ENCODE data around the gene BEST4.
"Not testable (repeated sequence)": the region's sequence is repeated elsewhere in the genome, so short reads cannot be mapped to it uniquely, and the experiment has no call there.

BEST4 gene

GRCh38 chr1:44775930-44776729, 11.8 kb downstream of the BEST4 start:
- H3K36me3 ChIP-seq (replicated peaks in 1 of 2; ENCODE audit: control insufficient read depth in 2 of 2, insufficient read depth in 2 of 2, low read length in 2 of 2), result peaks cover 29 to 52% of the 10 kb centered on the region in 2 donors
- H2BK5ac ChIP-seq (ENCODE audit: low read length), result no peak overlapping the region
- H3K4me1 ChIP-seq (ENCODE audit: control insufficient read depth in 2 of 2, insufficient read depth in 1 of 2, low read depth in 1 of 2, low read length in 2 of 2), result peaks cover 9 to 12% of the 10 kb centered on the region in 2 donors
- no peak overlapping the region for H4K91ac ChIP-seq (ENCODE audit: low read depth, low read length, poor library complexity)
- no peaks in the 10 kb centered on the region for H3K9me3 ChIP-seq (replicated peaks in 1 of 2; ENCODE audit: control insufficient read depth in 2 of 2, insufficient read depth in 1 of 2, low read depth in 1 of 2, low read length in 2 of 2)
- no peak overlapping the region for H2BK12ac ChIP-seq (ENCODE audit: low read length)
- H3K14ac ChIP-seq (ENCODE audit: low read length), result peak overlapping the region; percentile 61
- peak overlapping the region; percentile 77 to 95 for H3K4me3 ChIP-seq (ENCODE audit: low read length in 2 of 2)
- peak overlapping the region; percentile 98 for H3K18ac ChIP-seq (ENCODE audit: low read length)
- H3K9ac ChIP-seq (ENCODE audit: low read depth, low read length, poor library complexity), result peak overlapping the region; percentile 99
- H3K23ac ChIP-seq (ENCODE audit: low read depth, low read length, poor library complexity), result peak overlapping the region; percentile 50
- no peak overlapping the region for H4K8ac ChIP-seq (ENCODE audit: low read depth, low read length)
- H3K4me2 ChIP-seq (ENCODE audit: insufficient read depth, low read length, poor library complexity, severe bottlenecking), result peak overlapping the region; percentile 85
- H2BK15ac ChIP-seq (ENCODE audit: low read length), result no peak overlapping the region
- no CpG with 5 or more reads among the region's 36 CpGs for WGBS, 2 donors (ENCODE audit: extremely low coverage in 2 of 2, insufficient read length in 2 of 2, insufficient replicate concordance in 1 of 2)
- peak overlapping the region; percentile 86 for H2AK5ac ChIP-seq (ENCODE audit: low read depth, low read length)
- no peak for DNase-seq (ENCODE audit: low spot score)
- H2AFZ ChIP-seq (ENCODE audit: low read length), result peak overlapping the region; percentile 82
- peak overlapping the region; percentile 81 for H3K27ac ChIP-seq (replicated peaks; ENCODE audit: low read length)
- H3K79me1 ChIP-seq (ENCODE audit: low read depth, low read length), result peaks cover 9% of the 10 kb centered on the region
- H2BK120ac ChIP-seq (ENCODE audit: low read depth, low read length), result no peak overlapping the region
- no peak overlapping the region for H3K4ac ChIP-seq (ENCODE audit: low read length)
- H3K27me3 ChIP-seq (ENCODE audit: control insufficient read depth in 3 of 3, insufficient read depth in 3 of 3, low read depth in 1 of 3, low read length in 3 of 3), result no peaks in the 10 kb centered on the region

- Histone ChIP-seq H3K18ac (ENCODE audit: low read length) (peak within 1 kb of the TSS; percentile 98), H3K14ac (ENCODE audit: low read length) (peak within 1 kb of the TSS; percentile 61), H3K27ac (replicated peaks; ENCODE audit: low read length) (peak within 1 kb of the TSS; percentile 81), H3K9ac (ENCODE audit: low read depth, low read length, poor library complexity) (peak within 1 kb of the TSS; percentile 99), H3K4ac (ENCODE audit: low read length) (no peak within 1 kb of the TSS), H4K8ac (ENCODE audit: low read depth, low read length) (no peak within 1 kb of the TSS), H3K9me3 (replicated peaks in 1 of 2; ENCODE audit: control insufficient read depth in 2 of 2, insufficient read depth in 1 of 2, low read depth in 1 of 2, low read length in 2 of 2) (no peaks in the 10 kb centered on the region), H3K23ac (ENCODE audit: low read depth, low read length, poor library complexity) (peak within 1 kb of the TSS; percentile 92), H3K4me3 (ENCODE audit: low read length in 2 of 2) (peak within 1 kb of the TSS; percentile 77 to 95), H4K91ac (ENCODE audit: low read depth, low read length, poor library complexity) (no peak within 1 kb of the TSS), H2BK120ac (ENCODE audit: low read depth, low read length) (no peak within 1 kb of the TSS), H2AFZ (ENCODE audit: low read length) (peak within 1 kb of the TSS; percentile 82), H3K27me3 (ENCODE audit: control insufficient read depth in 3 of 3, insufficient read depth in 3 of 3, low read depth in 1 of 3, low read length in 3 of 3) (no peaks in the 10 kb centered on the region), H3K79me1 (ENCODE audit: low read depth, low read length) (peaks cover 9% of the 10 kb centered on the region), H3K4me2 (ENCODE audit: insufficient read depth, low read length, poor library complexity, severe bottlenecking) (peak within 1 kb of the TSS; percentile 85), H2BK15ac (ENCODE audit: low read length) (no peak within 1 kb of the TSS), H2AK5ac (ENCODE audit: low read depth, low read length) (peak within 1 kb of the TSS; percentile 86), H2BK12ac (ENCODE audit: low read length) (no peak within 1 kb of the TSS), H2BK5ac (ENCODE audit: low read length) (no peak within 1 kb of the TSS), H3K36me3 (replicated peaks in 1 of 2; ENCODE audit: control insufficient read depth in 2 of 2, insufficient read depth in 2 of 2, low read length in 2 of 2) (peaks cover 24 to 44% of the 10 kb centered on the region in 2 donors), H3K4me1 (ENCODE audit: control insufficient read depth in 2 of 2, insufficient read depth in 1 of 2, low read depth in 1 of 2, low read length in 2 of 2) (peaks cover 9 to 12% of the 10 kb centered on the region in 2 donors)
- no CpG with 5 or more reads among the region's 65 CpGs for WGBS, 2 donors (ENCODE audit: extremely low coverage in 2 of 2, insufficient read length in 2 of 2, insufficient replicate concordance in 1 of 2)
- peak; percentile 94 for DNase-seq (ENCODE audit: low spot score)
Observed at GRCh38 chr1:44775078-44775929, 12.7 kb downstream of the BEST4 start, which contains the start of gene RPS8. Gene RPS8 (plus strand): TSS chr1:44775540. CDS start chr1:44775597, 57 bp downstream.

- H3K4me3 ChIP-seq (ENCODE audit: low read length in 2 of 2); H3K4me2 ChIP-seq (ENCODE audit: insufficient read depth, low read length, poor library complexity, severe bottlenecking); H2AFZ ChIP-seq (ENCODE audit: low read length); H3K18ac ChIP-seq (ENCODE audit: low read length); H3K14ac ChIP-seq (ENCODE audit: low read length); H4K91ac ChIP-seq (ENCODE audit: low read depth, low read length, poor library complexity); H2BK12ac ChIP-seq (ENCODE audit: low read length); H3K27ac ChIP-seq (replicated peaks; ENCODE audit: low read length); H2BK5ac ChIP-seq (ENCODE audit: low read length); H2BK15ac ChIP-seq (ENCODE audit: low read length); H4K8ac ChIP-seq (ENCODE audit: low read depth, low read length); H3K23ac ChIP-seq (ENCODE audit: low read depth, low read length, poor library complexity); H3K9ac ChIP-seq (ENCODE audit: low read depth, low read length, poor library complexity); H3K9me3 ChIP-seq (replicated peaks in 1 of 2; ENCODE audit: control insufficient read depth in 2 of 2, insufficient read depth in 1 of 2, low read depth in 1 of 2, low read length in 2 of 2); H3K4ac ChIP-seq (ENCODE audit: low read length); DNase-seq (ENCODE audit: low spot score); H3K27me3 ChIP-seq (ENCODE audit: control insufficient read depth in 3 of 3, insufficient read depth in 3 of 3, low read depth in 1 of 3, low read length in 3 of 3); H3K4me1 ChIP-seq (ENCODE audit: control insufficient read depth in 2 of 2, insufficient read depth in 1 of 2, low read depth in 1 of 2, low read length in 2 of 2); H2AK5ac ChIP-seq (ENCODE audit: low read depth, low read length); H3K79me1 ChIP-seq (ENCODE audit: low read depth, low read length); H2BK120ac ChIP-seq (ENCODE audit: low read depth, low read length): not testable (repeated sequence)
- H3K36me3 ChIP-seq (replicated peaks in 1 of 2; ENCODE audit: control insufficient read depth in 2 of 2, insufficient read depth in 2 of 2, low read length in 2 of 2), result peaks cover 31 to 66% of the 10 kb centered on the region in 2 donors
- no CpG with 5 or more reads among the region's 6 CpGs for WGBS, 2 donors (ENCODE audit: extremely low coverage in 2 of 2, insufficient read length in 2 of 2, insufficient replicate concordance in 1 of 2)
Observed at GRCh38 chr1:44766421-44766820, 21.5 kb downstream of the BEST4 start.

- Histone ChIP-seq H3K9me3 (replicated peaks in 1 of 2; ENCODE audit: control insufficient read depth in 2 of 2, insufficient read depth in 1 of 2, low read depth in 1 of 2, low read length in 2 of 2) (peaks cover 0 to 7% of the 10 kb centered on the region in 2 donors), H3K18ac (ENCODE audit: low read length) (no peak overlapping the region), H2BK12ac (ENCODE audit: low read length) (no peak overlapping the region), H4K91ac (ENCODE audit: low read depth, low read length, poor library complexity) (no peak overlapping the region), H3K27me3 (ENCODE audit: control insufficient read depth in 3 of 3, insufficient read depth in 3 of 3, low read depth in 1 of 3, low read length in 3 of 3) (no peaks in the 10 kb centered on the region), H3K23ac (ENCODE audit: low read depth, low read length, poor library complexity) (no peak overlapping the region), H3K36me3 (replicated peaks in 1 of 2; ENCODE audit: control insufficient read depth in 2 of 2, insufficient read depth in 2 of 2, low read length in 2 of 2) (peaks cover 61 to 100% of the 10 kb centered on the region in 2 donors), H3K4me2 (ENCODE audit: insufficient read depth, low read length, poor library complexity, severe bottlenecking) (no peak overlapping the region), H3K27ac (replicated peaks; ENCODE audit: low read length) (no peak overlapping the region), H2BK5ac (ENCODE audit: low read length) (no peak overlapping the region), H3K4me3 (ENCODE audit: low read length in 2 of 2) (no peak overlapping the region), H3K4ac (ENCODE audit: low read length) (no peak overlapping the region), H2AK5ac (ENCODE audit: low read depth, low read length) (no peak overlapping the region), H2AFZ (ENCODE audit: low read length) (no peak overlapping the region), H2BK15ac (ENCODE audit: low read length) (no peak overlapping the region), H4K8ac (ENCODE audit: low read depth, low read length) (no peak overlapping the region), H3K14ac (ENCODE audit: low read length) (no peak overlapping the region), H2BK120ac (ENCODE audit: low read depth, low read length) (no peak overlapping the region), H3K79me1 (ENCODE audit: low read depth, low read length) (no peaks in the 10 kb centered on the region), H3K9ac (ENCODE audit: low read depth, low read length, poor library complexity) (no peak overlapping the region), H3K4me1 (ENCODE audit: control insufficient read depth in 2 of 2, insufficient read depth in 1 of 2, low read depth in 1 of 2, low read length in 2 of 2) (no peaks in the 10 kb centered on the region)
- no CpG with 5 or more reads among the region's 3 CpGs for WGBS, 2 donors (ENCODE audit: extremely low coverage in 2 of 2, insufficient read length in 2 of 2, insufficient replicate concordance in 1 of 2)
- no peak for DNase-seq (ENCODE audit: low spot score)
Observed at GRCh38 chr1:44760876-44761275, 27.1 kb downstream of the BEST4 start.

Data from neuronal stem cell (in vitro differentiated cells).